Choroid plexus epithelial cell (primary cell): Measurements from ENCODE around the gene KRCC1.
"Not testable (repeated sequence)": the region's sequence is repeated elsewhere in the genome, so short reads cannot be mapped to it uniquely, and the experiment has no call there.

ENCODE experiments used
- DNase-seq: peaks from one replicate; pipeline ENCODE4 v3.0.0-alpha.2; 2010; ENCODE audit warnings: low read depth
- H3K4me3 ChIP-seq: 2 replicates; pipeline ENCODE4 v1.5.1; 2011; ENCODE audit warnings: low read depth, mild to moderate bottlenecking, control low read depth, low read length, moderate library complexity
- CTCF ChIP-seq: conservative IDR thresholded peaks from 2 replicates; pipeline ENCODE4 v1.5.1; 2011; ENCODE audit warnings: low read depth, mild to moderate bottlenecking, control low read depth, inconsistent platforms, low read length, moderate library complexity

The KRCC1 gene

GRCh38 chr2:88003074-88003755 lies 52.4 kb downstream of the KRCC1 start:
- peak overlapping the region; percentile 44 for H3K4me3 ChIP-seq
- DNase-seq = peak; percentile 33
- TF ChIP-seq CTCF = no peak

GRCh38 chr2:88002359-88002707 lies 53.2 kb downstream of the KRCC1 start:
- no peak overlapping the region for H3K4me3 ChIP-seq
- no peak for TF ChIP-seq CTCF
- DNase-seq = no peak

GRCh38 chr2:88000474-88000873 lies 55.1 kb downstream of the KRCC1 start:
- not testable (repeated sequence) for H3K4me3 ChIP-seq, DNase-seq

- H3K4me3 ChIP-seq = no peak overlapping the region
- no peak for TF ChIP-seq CTCF
- peak; percentile 15 for DNase-seq
These were observed 59.0 kb downstream of the KRCC1 start for GRCh38 chr2:87996570-87996969.

- DNase-seq = no peak
- H3K4me3 ChIP-seq = no peak overlapping the region
- TF ChIP-seq CTCF = no peak
These were observed 59.8 kb downstream of the KRCC1 start for GRCh38 chr2:87995756-87996155.

GRCh38 chr2:87994304-87994850 lies 61.2 kb downstream of the KRCC1 start:
- not testable (repeated sequence) for DNase-seq, H3K4me3 ChIP-seq

GRCh38 chr2:87992569-87992968 lies 63.0 kb downstream of the KRCC1 start:
- not testable (repeated sequence) for DNase-seq, H3K4me3 ChIP-seq

GRCh38 chr2:87987473-87987872 lies 68.1 kb downstream of the KRCC1 start:
- not testable (repeated sequence) for DNase-seq, H3K4me3 ChIP-seq

GRCh38 chr2:87985902-87986301 lies 69.7 kb downstream of the KRCC1 start:
- not testable (repeated sequence) for DNase-seq, H3K4me3 ChIP-seq

GRCh38 chr2:87981182-87981581 lies 74.4 kb downstream of the KRCC1 start:
- DNase-seq = not testable (repeated sequence)

More at GRCh38 chr2:87981182-87981581, 74.4 kb downstream of the KRCC1 start:
- H3K4me3 ChIP-seq = not testable (repeated sequence)
